ENCODE data around the gene MYBPHL. TPM values are rescaled to one million over a fixed set of nuclear protein-coding genes. Genes with fewer than 3 reads are reported as not detected.
A peak's percentile ranks its signal among the peaks of the same experiment; 100 is the strongest.

The MYBPHL gene
- total RNA-seq: under 1 TPM in 1 of 2 donors, not detected in 1; 0.11 TPM
- under 1 TPM; 0.22 to 0.68 TPM for polyA plus RNA-seq (ENCODE audit: insufficient read length in 2 of 2)
- long read RNA-seq, donor 1: 0 reads
- long read RNA-seq, donor 2: 0 reads
- long read RNA-seq, donor 3: 0 reads
- long read RNA-seq, donor 4: 0 reads

GRCh38 chr1:109306832-109307273, at the start of gene MYBPHL:
Gene MYBPHL, minus strand, starts transcription at chr1:109307011. Its CDS starts 20 bp downstream, at chr1:109306991.
- DNase-seq (ENCODE audit: low read depth in 4 of 6, low spot score in 6 of 6): no peak
- H3K27me3 ChIP-seq (ENCODE audit: control insufficient read depth, insufficient read depth, low read length): no peaks in the 10 kb centered on the region
- no peak within 1 kb of the TSS for H3K27ac ChIP-seq (ENCODE audit: low read depth, low read length)
- H3K36me3 ChIP-seq (ENCODE audit: control insufficient read depth, insufficient read depth, low read length): peaks cover 7% of the 10 kb centered on the region
- WGBS (ENCODE audit: insufficient coverage): 63% methylated on average over 5 of the region's 7 CpGs
- peaks cover 26% of the 10 kb centered on the region for H3K4me1 ChIP-seq (ENCODE audit: control insufficient read depth, insufficient read depth, low read length)
- no peak within 1 kb of the TSS for H3K4me3 ChIP-seq (ENCODE audit: low read depth, low read length)
- no peaks in the 10 kb centered on the region for H3K9me3 ChIP-seq (ENCODE audit: control insufficient read depth, insufficient read depth, low read length)

GRCh38 chr1:109356505-109356904, 49.7 kb upstream of the MYBPHL start:
- no peak for DNase-seq (ENCODE audit: low read depth in 4 of 6, low spot score in 6 of 6)
- H3K27ac ChIP-seq (ENCODE audit: low read depth, low read length): no peak overlapping the region
- peaks cover 4% of the 10 kb centered on the region for H3K36me3 ChIP-seq (ENCODE audit: control insufficient read depth, insufficient read depth, low read length)
- no peak overlapping the region for H3K4me3 ChIP-seq (ENCODE audit: low read depth, low read length)
- H3K27me3 ChIP-seq (ENCODE audit: control insufficient read depth, insufficient read depth, low read length): no peaks in the 10 kb centered on the region
- H3K4me1 ChIP-seq (ENCODE audit: control insufficient read depth, insufficient read depth, low read length): no peaks in the 10 kb centered on the region
- H3K9me3 ChIP-seq (ENCODE audit: control insufficient read depth, insufficient read depth, low read length): no peaks in the 10 kb centered on the region
- WGBS (ENCODE audit: insufficient coverage): no CpG with 5 or more reads among the region's 1 CpG

- no CpG with 5 or more reads among the region's 3 CpGs for WGBS (ENCODE audit: insufficient coverage)
These were observed 48.1 kb upstream of the MYBPHL start for GRCh38 chr1:109354929-109355328.

GRCh38 chr1:109351457-109351856, 44.6 kb upstream of the MYBPHL start:
- 91% methylated on average over 5 of the region's 5 CpGs for WGBS (ENCODE audit: insufficient coverage)
- H3K27me3 ChIP-seq (ENCODE audit: control insufficient read depth, insufficient read depth, low read length): no peaks in the 10 kb centered on the region
- peaks cover 30% of the 10 kb centered on the region for H3K36me3 ChIP-seq (ENCODE audit: control insufficient read depth, insufficient read depth, low read length)
- no peaks in the 10 kb centered on the region for H3K9me3 ChIP-seq (ENCODE audit: control insufficient read depth, insufficient read depth, low read length)
- no peak overlapping the region for H3K4me3 ChIP-seq (ENCODE audit: low read depth, low read length)
- DNase-seq (ENCODE audit: low read depth in 4 of 6, low spot score in 6 of 6): no peak
- H3K27ac ChIP-seq (ENCODE audit: low read depth, low read length): no peak overlapping the region
- H3K4me1 ChIP-seq (ENCODE audit: control insufficient read depth, insufficient read depth, low read length): no peaks in the 10 kb centered on the region

More at GRCh38 chr1:109354929-109355328, 48.1 kb upstream of the MYBPHL start:
- Histone ChIP-seq H3K27me3 (ENCODE audit: control insufficient read depth, insufficient read depth, low read length) (no peaks in the 10 kb centered on the region), H3K9me3 (ENCODE audit: control insufficient read depth, insufficient read depth, low read length) (no peaks in the 10 kb centered on the region), H3K36me3 (ENCODE audit: control insufficient read depth, insufficient read depth, low read length) (peaks cover 10% of the 10 kb centered on the region), H3K4me1 (ENCODE audit: control insufficient read depth, insufficient read depth, low read length) (no peaks in the 10 kb centered on the region), H3K27ac (ENCODE audit: low read depth, low read length) (no peak overlapping the region), H3K4me3 (ENCODE audit: low read depth, low read length) (no peak overlapping the region)
- no peak for DNase-seq (ENCODE audit: low read depth in 4 of 6, low spot score in 6 of 6)

GRCh38 chr1:109350655-109351054, 43.8 kb upstream of the MYBPHL start:
- Histone ChIP-seq H3K36me3 (ENCODE audit: control insufficient read depth, insufficient read depth, low read length) (peaks cover 36% of the 10 kb centered on the region), H3K27me3 (ENCODE audit: control insufficient read depth, insufficient read depth, low read length) (no peaks in the 10 kb centered on the region), H3K4me3 (ENCODE audit: low read depth, low read length) (no peak overlapping the region), H3K9me3 (ENCODE audit: control insufficient read depth, insufficient read depth, low read length) (no peaks in the 10 kb centered on the region), H3K27ac (ENCODE audit: low read depth, low read length) (no peak overlapping the region), H3K4me1 (ENCODE audit: control insufficient read depth, insufficient read depth, low read length) (no peaks in the 10 kb centered on the region)
- WGBS (ENCODE audit: insufficient coverage): 83% methylated on average over 1 of the region's 1 CpG
- DNase-seq (ENCODE audit: low read depth in 4 of 6, low spot score in 6 of 6): peak in 1 of 6 donors; percentile 53

- Histone ChIP-seq H3K9me3 (ENCODE audit: control insufficient read depth, insufficient read depth, low read length) (no peaks in the 10 kb centered on the region), H3K27me3 (ENCODE audit: control insufficient read depth, insufficient read depth, low read length) (no peaks in the 10 kb centered on the region), H3K36me3 (ENCODE audit: control insufficient read depth, insufficient read depth, low read length) (peaks cover 39% of the 10 kb centered on the region), H3K27ac (ENCODE audit: low read depth, low read length) (no peak overlapping the region), H3K4me3 (ENCODE audit: low read depth, low read length) (no peak overlapping the region), H3K4me1 (ENCODE audit: control insufficient read depth, insufficient read depth, low read length) (no peaks in the 10 kb centered on the region)
- no CpG with 5 or more reads among the region's 4 CpGs for WGBS (ENCODE audit: insufficient coverage)
- no peak for DNase-seq (ENCODE audit: low read depth in 4 of 6, low spot score in 6 of 6)
These were observed 43.4 kb upstream of the MYBPHL start for GRCh38 chr1:109350182-109350581.

GRCh38 chr1:109347511-109347910, 40.7 kb upstream of the MYBPHL start:
- Histone ChIP-seq H3K27me3 (ENCODE audit: control insufficient read depth, insufficient read depth, low read length) (no peaks in the 10 kb centered on the region), H3K9me3 (ENCODE audit: control insufficient read depth, insufficient read depth, low read length) (no peaks in the 10 kb centered on the region), H3K27ac (ENCODE audit: low read depth, low read length) (no peak overlapping the region), H3K4me1 (ENCODE audit: control insufficient read depth, insufficient read depth, low read length) (no peaks in the 10 kb centered on the region), H3K4me3 (ENCODE audit: low read depth, low read length) (no peak overlapping the region), H3K36me3 (ENCODE audit: control insufficient read depth, insufficient read depth, low read length) (peaks cover 60% of the 10 kb centered on the region)
- WGBS (ENCODE audit: insufficient coverage): 95% methylated on average over 3 of the region's 6 CpGs
- no peak for DNase-seq (ENCODE audit: low read depth in 4 of 6, low spot score in 6 of 6)

- Histone ChIP-seq H3K9me3 (ENCODE audit: control insufficient read depth, insufficient read depth, low read length) (no peaks in the 10 kb centered on the region), H3K4me3 (ENCODE audit: low read depth, low read length) (no peak overlapping the region), H3K27ac (ENCODE audit: low read depth, low read length) (no peak overlapping the region), H3K36me3 (ENCODE audit: control insufficient read depth, insufficient read depth, low read length) (peaks cover 60% of the 10 kb centered on the region), H3K27me3 (ENCODE audit: control insufficient read depth, insufficient read depth, low read length) (no peaks in the 10 kb centered on the region), H3K4me1 (ENCODE audit: control insufficient read depth, insufficient read depth, low read length) (no peaks in the 10 kb centered on the region)
- no peak for DNase-seq (ENCODE audit: low read depth in 4 of 6, low spot score in 6 of 6)
- no CpG with 5 or more reads among the region's 9 CpGs for WGBS (ENCODE audit: insufficient coverage)
These were observed 35.4 kb upstream of the MYBPHL start for GRCh38 chr1:109341944-109342930.

- no peak overlapping the region for H3K27ac ChIP-seq (ENCODE audit: low read depth, low read length)
- no peak overlapping the region for H3K4me3 ChIP-seq (ENCODE audit: low read depth, low read length)
- 100% methylated on average over 1 of the region's 3 CpGs for WGBS (ENCODE audit: insufficient coverage)
- H3K27me3 ChIP-seq (ENCODE audit: control insufficient read depth, insufficient read depth, low read length): no peaks in the 10 kb centered on the region
- H3K9me3 ChIP-seq (ENCODE audit: control insufficient read depth, insufficient read depth, low read length): no peaks in the 10 kb centered on the region
- H3K36me3 ChIP-seq (ENCODE audit: control insufficient read depth, insufficient read depth, low read length): peaks cover 55% of the 10 kb centered on the region
- DNase-seq (ENCODE audit: low read depth in 4 of 6, low spot score in 6 of 6): no peak
- H3K4me1 ChIP-seq (ENCODE audit: control insufficient read depth, insufficient read depth, low read length): no peaks in the 10 kb centered on the region
These were observed 31.8 kb upstream of the MYBPHL start for GRCh38 chr1:109338608-109339007.

Data from spinal cord (tissue), 10 donors.